D341Med (cell line): ENCODE results near the gene PRUNE2.
A peak's percentile ranks its signal among the peaks of the same experiment; 100 is the strongest.

ENCODE experiments used
- DNase-seq: peaks from one replicate; pipeline ENCODE4 v3.0.0; 2012; ENCODE audit warnings: low spot score

Gene PRUNE2

GRCh38 chr9:76737154-76737902, 168.6 kb downstream of the PRUNE2 start:
- DNase-seq = no peak

GRCh38 chr9:76734716-76735115, 171.2 kb downstream of the PRUNE2 start:
- DNase-seq = no peak

- DNase-seq = no peak
Observed at GRCh38 chr9:76733096-76733495, 172.8 kb downstream of the PRUNE2 start.

GRCh38 chr9:76732341-76732958, 173.5 kb downstream of the PRUNE2 start:
- DNase-seq = no peak

- no peak for DNase-seq
Observed at GRCh38 chr9:76730801-76731200, 175.1 kb downstream of the PRUNE2 start.

- DNase-seq = no peak
Observed at GRCh38 chr9:76729980-76730737, 175.8 kb downstream of the PRUNE2 start.

GRCh38 chr9:76729116-76729515, 176.8 kb downstream of the PRUNE2 start:
- DNase-seq = no peak

GRCh38 chr9:76725885-76726284, 180.0 kb downstream of the PRUNE2 start:
- no peak for DNase-seq

- DNase-seq = no peak
Observed at GRCh38 chr9:76725011-76725546, 180.8 kb downstream of the PRUNE2 start.

GRCh38 chr9:76720245-76720644, 185.7 kb downstream of the PRUNE2 start:
- DNase-seq = no peak

GRCh38 chr9:76718166-76718565, 187.7 kb downstream of the PRUNE2 start:
- no peak for DNase-seq

- DNase-seq = no peak
Observed at GRCh38 chr9:76717613-76718012, 188.3 kb downstream of the PRUNE2 start.

GRCh38 chr9:76717176-76717575, 188.7 kb downstream of the PRUNE2 start:
- DNase-seq = no peak

- DNase-seq = no peak
Observed at GRCh38 chr9:76716085-76716672, 189.7 kb downstream of the PRUNE2 start.

GRCh38 chr9:76713381-76713780, 192.5 kb downstream of the PRUNE2 start:
- no peak for DNase-seq

GRCh38 chr9:76709020-76709419, 196.9 kb downstream of the PRUNE2 start:
- DNase-seq = no peak

GRCh38 chr9:76707510-76707909, 198.4 kb downstream of the PRUNE2 start:
- DNase-seq = no peak

GRCh38 chr9:76704593-76705204, 201.2 kb downstream of the PRUNE2 start:
- peak; percentile 57 for DNase-seq

- DNase-seq = no peak
Observed at GRCh38 chr9:76703270-76703669, 202.6 kb downstream of the PRUNE2 start.

GRCh38 chr9:76701441-76702039, 204.4 kb downstream of the PRUNE2 start:
- DNase-seq = peak; percentile 55

GRCh38 chr9:76700916-76701315, 205.0 kb downstream of the PRUNE2 start:
- DNase-seq = no peak

- no peak for DNase-seq
Observed at GRCh38 chr9:76699971-76700370, 205.9 kb downstream of the PRUNE2 start.
